ENCODE results near the gene HSPA1A. TPM values are rescaled to one million over a fixed set of nuclear protein-coding genes. Genes with fewer than 3 reads are reported as not detected.
A peak's percentile ranks its signal among the peaks of the same experiment; 100 is the strongest.
"Not testable (repeated sequence)": the region's sequence is repeated elsewhere in the genome, so short reads cannot be mapped to it uniquely, and the experiment has no call there.

The HSPA1A gene
- total RNA-seq, 4 donors from 2014 or later, result 85.8 to 205 (median 111) TPM

DNA sequence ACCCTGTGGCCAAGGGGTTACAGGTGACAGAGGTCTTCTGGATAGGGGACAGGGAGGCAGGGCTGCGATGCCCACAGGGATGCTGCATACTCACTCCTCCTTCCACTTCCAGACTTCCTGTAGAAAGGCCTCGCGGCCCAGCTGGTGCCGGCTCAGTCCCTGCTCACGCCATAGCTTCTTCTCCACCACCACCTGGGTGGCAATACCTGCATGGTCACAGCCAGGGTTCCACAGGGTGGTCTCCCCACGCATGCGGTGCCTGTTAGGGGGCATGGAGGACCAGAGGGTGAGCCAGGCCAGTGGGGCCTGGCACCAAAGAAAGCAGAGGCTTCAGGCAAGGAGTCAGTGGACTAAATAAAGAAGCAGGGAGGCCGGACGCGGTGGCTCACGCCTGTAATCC is 29.9 kb upstream of the HSPA1A start:
- no peak for ATAC-seq
- H3K9me3 ChIP-seq, result no peaks in the 10 kb centered on the region
- peaks cover 0 to 67% of the 10 kb centered on the region in 2 donors for H3K36me3 ChIP-seq
- no peaks in the 10 kb centered on the region for H3K27me3 ChIP-seq
- intact Hi-C loops (cut with DNase I; ENCODE audit: low total_unique reads) (no loop called here), in situ Hi-C loops (cut with MboI; ENCODE audit: low sequenced_read_pairs in 4 of 4) (no loop called here)
- no peak for DNase-seq
- no peak overlapping the region for H3K4me3 ChIP-seq
- no peaks in the 10 kb centered on the region for H3K4me1 ChIP-seq
- TF ChIP-seq, protein P1, sequence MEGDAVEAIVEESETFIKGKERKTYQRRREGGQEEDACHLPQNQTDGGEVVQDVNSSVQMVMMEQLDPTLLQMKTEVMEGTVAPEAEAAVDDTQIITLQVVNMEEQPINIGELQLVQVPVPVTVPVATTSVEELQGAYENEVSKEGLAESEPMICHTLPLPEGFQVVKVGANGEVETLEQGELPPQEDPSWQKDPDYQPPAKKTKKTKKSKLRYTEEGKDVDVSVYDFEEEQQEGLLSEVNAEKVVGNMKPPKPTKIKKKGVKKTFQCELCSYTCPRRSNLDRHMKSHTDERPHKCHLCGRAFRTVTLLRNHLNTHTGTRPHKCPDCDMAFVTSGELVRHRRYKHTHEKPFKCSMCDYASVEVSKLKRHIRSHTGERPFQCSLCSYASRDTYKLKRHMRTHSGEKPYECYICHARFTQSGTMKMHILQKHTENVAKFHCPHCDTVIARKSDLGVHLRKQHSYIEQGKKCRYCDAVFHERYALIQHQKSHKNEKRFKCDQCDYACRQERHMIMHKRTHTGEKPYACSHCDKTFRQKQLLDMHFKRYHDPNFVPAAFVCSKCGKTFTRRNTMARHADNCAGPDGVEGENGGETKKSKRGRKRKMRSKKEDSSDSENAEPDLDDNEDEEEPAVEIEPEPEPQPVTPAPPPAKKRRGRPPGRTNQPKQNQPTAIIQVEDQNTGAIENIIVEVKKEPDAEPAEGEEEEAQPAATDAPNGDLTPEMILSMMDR (IDR thresholded peaks at IDR 0.05 in 4 of 5, conservative IDR thresholded peaks at IDR 0.05 in 1 of 5), result no peak
- TF ChIP-seq POLR2A (IDR thresholded peaks at IDR 0.05), result no peak
- no peak overlapping the region for H3K27ac ChIP-seq

DNA sequence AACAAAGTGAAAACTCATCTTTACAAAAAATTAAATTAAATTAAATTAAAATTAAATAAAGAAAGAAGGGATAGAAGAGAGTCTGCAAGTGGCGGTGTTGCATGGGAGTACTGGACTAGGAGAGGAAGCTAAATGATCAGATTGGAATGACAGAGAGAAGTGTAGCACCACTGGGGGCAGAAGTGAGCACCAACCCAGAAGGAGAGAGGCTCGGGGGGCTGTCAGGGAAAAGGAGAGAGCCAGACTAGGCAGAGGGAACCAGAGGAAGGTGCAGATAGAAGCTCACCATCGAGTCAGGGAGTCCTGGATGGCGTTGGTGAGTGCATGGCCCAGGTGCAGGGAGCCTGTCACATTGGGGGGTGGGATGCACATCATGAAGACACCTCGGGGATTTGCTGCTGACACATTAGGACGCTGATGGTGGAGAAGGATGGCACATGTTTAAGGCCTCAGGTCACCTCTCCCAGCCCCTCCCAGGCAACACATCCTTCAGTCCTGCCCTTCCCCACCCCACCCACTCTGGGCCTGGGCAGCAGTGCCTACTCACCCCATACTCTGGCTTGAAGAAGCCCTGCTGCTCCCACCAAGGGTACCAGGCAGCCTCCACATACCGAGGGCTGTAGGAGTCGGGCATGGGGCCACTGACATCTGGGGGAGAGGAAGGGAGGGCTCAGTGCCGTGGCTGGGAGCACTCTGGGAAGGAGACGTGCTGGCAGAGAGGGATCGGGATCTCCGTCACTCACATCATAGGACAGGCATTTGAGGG is 23.8 kb upstream of the HSPA1A start:
- Histone ChIP-seq H3K4me3 (no peak overlapping the region), H3K4me1 (peaks cover 16 to 18% of the 10 kb centered on the region in 2 donors), H3K9me3 (no peaks in the 10 kb centered on the region), H3K27ac (no peak overlapping the region), H3K36me3 (peaks cover 0 to 36% of the 10 kb centered on the region in 2 donors), H3K27me3 (no peaks in the 10 kb centered on the region)
- no peak for TF ChIP-seq POLR2A (IDR thresholded peaks at IDR 0.05)
- TF ChIP-seq, protein P1 (IDR thresholded peaks at IDR 0.05 in 4 of 5, conservative IDR thresholded peaks at IDR 0.05 in 1 of 5), result peak in 4 of 5 experiments; percentile 13 to 53 (median 28)
- DNase-seq, result no peak
- intact Hi-C loops (cut with DNase I; ENCODE audit: low total_unique reads), result no loop called here
- in situ Hi-C loops (cut with MboI; ENCODE audit: low sequenced_read_pairs in 4 of 4), result no loop called here
- no peak for ATAC-seq

DNA sequence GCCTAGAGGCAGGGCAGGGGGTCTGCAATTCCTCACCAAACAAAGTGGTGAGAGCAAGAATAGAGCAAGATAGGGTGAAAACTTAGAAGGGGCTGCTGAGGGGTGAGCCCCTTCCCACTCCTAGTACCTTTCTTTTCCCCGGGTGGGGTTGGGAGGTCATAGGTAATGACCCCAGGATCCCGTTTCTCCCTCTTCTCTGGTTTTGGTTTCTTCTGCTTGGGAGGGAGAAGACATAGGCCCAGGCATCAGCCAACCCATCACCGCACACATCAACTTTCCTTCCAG is 23.3 kb upstream of the HSPA1A start:
- in situ Hi-C loops (cut with MboI; ENCODE audit: low sequenced_read_pairs in 4 of 4), result no loop called here
- Histone ChIP-seq H3K27me3 (no peaks in the 10 kb centered on the region), H3K9me3 (no peaks in the 10 kb centered on the region), H3K36me3 (peaks cover 0 to 32% of the 10 kb centered on the region in 2 donors), H3K4me1 (peaks cover 16 to 18% of the 10 kb centered on the region in 2 donors), H3K4me3 (no peak overlapping the region), H3K27ac (no peak overlapping the region)
- DNase-seq (no peak), ATAC-seq (no peak)
- intact Hi-C loops (cut with DNase I; ENCODE audit: low total_unique reads), result no loop called here
- TF ChIP-seq, protein P1 (IDR thresholded peaks at IDR 0.05 in 4 of 5, conservative IDR thresholded peaks at IDR 0.05 in 1 of 5), result no peak
- no peak for TF ChIP-seq POLR2A (IDR thresholded peaks at IDR 0.05)

DNA sequence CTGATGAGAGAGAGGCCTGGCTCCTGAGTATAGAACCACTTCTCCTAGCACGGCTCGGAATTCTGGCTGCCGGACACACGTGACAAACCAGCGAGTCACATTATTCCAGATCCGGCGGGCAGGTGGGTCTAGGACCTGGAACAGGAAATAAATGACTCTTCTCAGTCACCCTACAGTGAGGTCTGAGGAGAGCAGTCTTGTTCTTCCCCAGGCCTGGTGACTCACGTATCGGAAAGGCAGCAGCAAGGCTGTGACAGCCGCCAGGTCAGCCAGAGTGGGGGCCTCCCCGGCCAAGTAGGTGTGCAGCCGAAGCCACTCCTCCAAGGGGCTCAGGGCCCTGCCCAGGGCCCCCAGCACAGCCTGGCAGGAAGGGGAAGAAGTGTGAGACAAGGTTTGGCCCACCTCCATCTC is 22.6 kb upstream of the HSPA1A start:
- peaks cover 16 to 18% of the 10 kb centered on the region in 2 donors for H3K4me1 ChIP-seq
- intact Hi-C loops (cut with DNase I; ENCODE audit: low total_unique reads), result no loop called here
- no peaks in the 10 kb centered on the region for H3K27me3 ChIP-seq
- H3K27ac ChIP-seq, result no peak overlapping the region
- no peak overlapping the region for H3K4me3 ChIP-seq
- peaks cover 0 to 25% of the 10 kb centered on the region in 2 donors for H3K36me3 ChIP-seq
- no peak for ATAC-seq
- TF ChIP-seq, protein P1 (IDR thresholded peaks at IDR 0.05 in 4 of 5, conservative IDR thresholded peaks at IDR 0.05 in 1 of 5), result no peak
- TF ChIP-seq POLR2A (IDR thresholded peaks at IDR 0.05), result no peak
- no peak for DNase-seq
- no peaks in the 10 kb centered on the region for H3K9me3 ChIP-seq
- in situ Hi-C loops (cut with MboI; ENCODE audit: low sequenced_read_pairs in 4 of 4), result no loop called here

DNA sequence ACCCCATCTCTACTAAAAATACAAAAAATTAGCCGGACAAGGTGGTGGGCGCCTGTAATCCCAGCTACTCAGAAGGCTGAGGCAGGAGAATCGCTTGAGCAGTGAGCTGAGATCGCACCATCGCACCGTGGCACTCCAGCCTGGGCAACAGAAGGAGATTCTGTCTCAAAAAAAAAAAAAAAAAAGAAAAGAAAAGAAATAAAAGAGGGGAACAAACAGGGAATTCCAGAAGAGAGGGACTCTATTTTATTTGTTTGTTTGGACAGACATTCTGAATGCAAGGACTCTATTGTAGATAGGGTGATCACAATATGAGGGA is 21.5 kb upstream of the HSPA1A start:
- H3K4me3 ChIP-seq; H3K9me3 ChIP-seq; DNase-seq; in situ Hi-C loops (cut with MboI; ENCODE audit: low sequenced_read_pairs in 4 of 4); ATAC-seq; H3K27me3 ChIP-seq: not testable (repeated sequence)
- intact Hi-C loops (cut with DNase I; ENCODE audit: low total_unique reads), result loop anchor here (2.0 kb wide), 2 partner anchors 53 to 69 kb away; partner anchors contain the start of genes MSH5 and NEU1
- peak overlapping the region in 2 of 4 donors; percentile 85 to 97 for H3K27ac ChIP-seq
- H3K36me3 ChIP-seq, result peaks cover 0 to 23% of the 10 kb centered on the region in 2 donors
- H3K4me1 ChIP-seq, result peaks cover 20 to 21% of the 10 kb centered on the region in 2 donors

Data from gastrocnemius medialis (tissue), 4 donors.